ENCODE measurements around the gene MIPEP.

The MIPEP gene

GRCh38 chr13:23797276-23797903 lies 91.8 kb downstream of the MIPEP start:
- Mint-ChIP-seq H3K4me3 (no peak overlapping the region), H3K27ac (no peak overlapping the region), H3K4me1 (peaks cover 28% of the 10 kb centered on the region), H3K27me3 (no peaks in the 10 kb centered on the region), H3K9me3 (peaks cover 6% of the 10 kb centered on the region), H3K36me3 (peaks cover 10% of the 10 kb centered on the region)
- DNase-seq, result no peak
- CTCF ChIA-PET, result no interaction called here

GRCh38 chr13:23796551-23796950 lies 92.6 kb downstream of the MIPEP start:
- Mint-ChIP-seq H3K27me3 (no peaks in the 10 kb centered on the region), H3K36me3 (peaks cover 10% of the 10 kb centered on the region), H3K4me3 (no peak overlapping the region), H3K9me3 (peaks cover 6% of the 10 kb centered on the region), H3K27ac (no peak overlapping the region), H3K4me1 (peaks cover 28% of the 10 kb centered on the region)
- no peak for DNase-seq
- CTCF ChIA-PET, result interaction anchor here (1.4 kb wide), 1 partner anchor 18 kb away, joined by 5 read pairs; no protein-coding TSS in a partner anchor

- H3K9me3 Mint-ChIP-seq, result peaks cover 6% of the 10 kb centered on the region
- CTCF ChIA-PET, result interaction anchor here (0.9 kb wide), 1 partner anchor 71 kb away, joined by 3 read pairs; no protein-coding TSS in a partner anchor
- no peak overlapping the region for H3K4me3 Mint-ChIP-seq
- no peaks in the 10 kb centered on the region for H3K27me3 Mint-ChIP-seq
- H3K27ac Mint-ChIP-seq, result no peak overlapping the region
- H3K36me3 Mint-ChIP-seq, result peaks cover 10% of the 10 kb centered on the region
- peaks cover 14% of the 10 kb centered on the region for H3K4me1 Mint-ChIP-seq
- no peak for DNase-seq
These were observed 94.7 kb downstream of the MIPEP start for GRCh38 chr13:23794267-23795161.

GRCh38 chr13:23793711-23794110 lies 95.5 kb downstream of the MIPEP start:
- H3K27ac Mint-ChIP-seq, result no peak overlapping the region
- no peak for DNase-seq
- CTCF ChIA-PET, result no interaction called here
- H3K27me3 Mint-ChIP-seq, result no peaks in the 10 kb centered on the region
- H3K4me3 Mint-ChIP-seq, result no peak overlapping the region
- H3K9me3 Mint-ChIP-seq, result peaks cover 5% of the 10 kb centered on the region
- H3K4me1 Mint-ChIP-seq, result peaks cover 11% of the 10 kb centered on the region
- H3K36me3 Mint-ChIP-seq, result peaks cover 8% of the 10 kb centered on the region

GRCh38 chr13:23792680-23793079 lies 96.5 kb downstream of the MIPEP start:
- no peaks in the 10 kb centered on the region for H3K27me3 Mint-ChIP-seq
- CTCF ChIA-PET, result no interaction called here
- no peaks in the 10 kb centered on the region for H3K9me3 Mint-ChIP-seq
- no peak overlapping the region for H3K27ac Mint-ChIP-seq
- no peak overlapping the region for H3K4me3 Mint-ChIP-seq
- peaks cover 4% of the 10 kb centered on the region for H3K36me3 Mint-ChIP-seq
- peaks cover 6% of the 10 kb centered on the region for H3K4me1 Mint-ChIP-seq
- no peak for DNase-seq

- CTCF ChIA-PET, result no interaction called here
- Mint-ChIP-seq H3K27me3 (no peaks in the 10 kb centered on the region), H3K27ac (no peak overlapping the region), H3K9me3 (no peaks in the 10 kb centered on the region), H3K4me1 (peaks cover 6% of the 10 kb centered on the region), H3K36me3 (no peaks in the 10 kb centered on the region), H3K4me3 (no peak overlapping the region)
- DNase-seq, result no peak
These were observed 98.5 kb downstream of the MIPEP start for GRCh38 chr13:23790577-23791170.

- Mint-ChIP-seq H3K4me3 (no peak overlapping the region), H3K36me3 (no peaks in the 10 kb centered on the region)
- CTCF ChIA-PET, result no interaction called here
These were observed 99.4 kb downstream of the MIPEP start for GRCh38 chr13:23789576-23790346.

GRCh38 chr13:23788459-23788858 lies 100.7 kb downstream of the MIPEP start:
- CTCF ChIA-PET, result interaction anchor here (0.5 to 1.1 kb wide), 2 partner anchors 10 to 43 kb away, joined by 3 read pairs; no protein-coding TSS in a partner anchor
- H3K27ac Mint-ChIP-seq, result no peak overlapping the region
- no peaks in the 10 kb centered on the region for H3K4me1 Mint-ChIP-seq
- H3K9me3 Mint-ChIP-seq, result peaks cover 3% of the 10 kb centered on the region
- no peaks in the 10 kb centered on the region for H3K36me3 Mint-ChIP-seq
- DNase-seq, result no peak
- H3K27me3 Mint-ChIP-seq, result no peaks in the 10 kb centered on the region
- no peak overlapping the region for H3K4me3 Mint-ChIP-seq

More at GRCh38 chr13:23789576-23790346, 99.4 kb downstream of the MIPEP start:
- Mint-ChIP-seq H3K27ac (no peak overlapping the region), H3K9me3 (no peaks in the 10 kb centered on the region), H3K27me3 (no peaks in the 10 kb centered on the region), H3K4me1 (peaks cover 6% of the 10 kb centered on the region)
- DNase-seq, result no peak

GRCh38 chr13:23787464-23787863 lies 101.7 kb downstream of the MIPEP start:
- Mint-ChIP-seq H3K4me1 (no peaks in the 10 kb centered on the region), H3K36me3 (no peaks in the 10 kb centered on the region), H3K27ac (no peak overlapping the region), H3K27me3 (no peaks in the 10 kb centered on the region), H3K9me3 (peaks cover 3% of the 10 kb centered on the region), H3K4me3 (no peak overlapping the region)
- CTCF ChIA-PET, result no interaction called here
- no peak for DNase-seq

GRCh38 chr13:23786607-23787006 lies 102.6 kb downstream of the MIPEP start:
- Mint-ChIP-seq H3K36me3 (no peaks in the 10 kb centered on the region), H3K4me1 (no peaks in the 10 kb centered on the region), H3K4me3 (no peak overlapping the region), H3K27ac (no peak overlapping the region), H3K9me3 (peaks cover 3% of the 10 kb centered on the region), H3K27me3 (no peaks in the 10 kb centered on the region)
- CTCF ChIA-PET, result no interaction called here
- no peak for DNase-seq

GRCh38 chr13:23778879-23779278 lies 110.3 kb downstream of the MIPEP start:
- H3K4me1 Mint-ChIP-seq, result peaks cover 30% of the 10 kb centered on the region
- H3K4me3 Mint-ChIP-seq, result no peak overlapping the region
- CTCF ChIA-PET, result interaction anchor here (1.1 to 1.5 kb wide), 2 partner anchors 9 to 37 kb away, joined by 3 read pairs; no protein-coding TSS in a partner anchor
- no peaks in the 10 kb centered on the region for H3K27me3 Mint-ChIP-seq
- no peak overlapping the region for H3K27ac Mint-ChIP-seq
- H3K36me3 Mint-ChIP-seq, result peaks cover 7% of the 10 kb centered on the region
- DNase-seq, result no peak
- peaks cover 5% of the 10 kb centered on the region for H3K9me3 Mint-ChIP-seq

- Mint-ChIP-seq H3K36me3 (peaks cover 7% of the 10 kb centered on the region), H3K27me3 (no peaks in the 10 kb centered on the region), H3K4me3 (no peak overlapping the region), H3K27ac (no peak overlapping the region), H3K4me1 (peaks cover 30% of the 10 kb centered on the region), H3K9me3 (peaks cover 3% of the 10 kb centered on the region)
- no peak for DNase-seq
- CTCF ChIA-PET, result interaction anchor here (0.5 to 1.5 kb wide), 4 partner anchors 10 to 189 kb away, joined by 3 to 5 read pairs (median 4); no protein-coding TSS in a partner anchor
These were observed 111.1 kb downstream of the MIPEP start for GRCh38 chr13:23778002-23778652.

- Mint-ChIP-seq H3K27ac (no peak overlapping the region), H3K36me3 (peaks cover 7% of the 10 kb centered on the region), H3K4me3 (no peak overlapping the region), H3K27me3 (no peaks in the 10 kb centered on the region), H3K4me1 (peaks cover 30% of the 10 kb centered on the region), H3K9me3 (peaks cover 3% of the 10 kb centered on the region)
- DNase-seq, result no peak
- CTCF ChIA-PET, result interaction anchor here (0.5 to 0.9 kb wide), 2 partner anchors 18 to 189 kb away, joined by 5 read pairs; no protein-coding TSS in a partner anchor
These were observed 111.7 kb downstream of the MIPEP start for GRCh38 chr13:23777575-23777870.
